GM12873 (cell line): Measurements from ENCODE around the gene POU1F1.

Experiments used
- CTCF ChIP-seq: IDR thresholded peaks from 2 replicates; pipeline ENCODE4 v1.5.1; 2012; ENCODE audit warnings: low read depth, mild to moderate bottlenecking, moderate library complexity, low read length, control low read depth; ENCODE audit not compliant: insufficient read depth; ENCODE audit errors: missing control alignments

The POU1F1 gene

GRCh38 chr3:87270908-87271700 is 5.3 kb downstream of the POU1F1 start:
- TF ChIP-seq CTCF, result no peak

GRCh38 chr3:87269723-87270122 is 6.7 kb downstream of the POU1F1 start:
- TF ChIP-seq CTCF, result no peak

- no peak for TF ChIP-seq CTCF
Measured at GRCh38 chr3:87268646-87269211, 7.7 kb downstream of the POU1F1 start.

GRCh38 chr3:87267953-87268645 is 8.3 kb downstream of the POU1F1 start:
- no peak for TF ChIP-seq CTCF

- no peak for TF ChIP-seq CTCF
Measured at GRCh38 chr3:87261925-87262324, 14.5 kb downstream of the POU1F1 start.

- peak; percentile 70 for TF ChIP-seq CTCF
Measured at GRCh38 chr3:87260270-87260669, 16.1 kb downstream of the POU1F1 start.

GRCh38 chr3:87250009-87250408 is 26.4 kb downstream of the POU1F1 start:
- TF ChIP-seq CTCF, result no peak
